DMS53 (cell line): ENCODE measurements around the gene DRG1.
"Not testable (repeated sequence)": the region's sequence is repeated elsewhere in the genome, so short reads cannot be mapped to it uniquely, and the experiment has no call there.

Experiments
- DNase-seq: peaks from one replicate; lab custom pipeline; 2025; lab: John Stamatoyannopoulos, UW

The DRG1 gene

GRCh38 chr22:31399211-31400022 lies at the start of gene DRG1:
Gene DRG1, plus strand, starts transcription at chr22:31399604. Its CDS starts 80 bp downstream, at chr22:31399684.
- DNase-seq, result peak; percentile 90

- DNase-seq, result no peak
These were observed 49.4 kb upstream of the DRG1 start for GRCh38 chr22:31349960-31350359.

- DNase-seq, result peak; percentile 90
These were observed 49.0 kb upstream of the DRG1 start for GRCh38 chr22:31350410-31350863.

- DNase-seq, result no peak
These were observed 44.9 kb upstream of the DRG1 start for GRCh38 chr22:31354515-31354914.

GRCh38 chr22:31360029-31360428 lies 39.4 kb upstream of the DRG1 start:
- no peak for DNase-seq

GRCh38 chr22:31361743-31362142 lies 37.7 kb upstream of the DRG1 start:
- DNase-seq, result no peak

- no peak for DNase-seq
These were observed 35.4 kb upstream of the DRG1 start for GRCh38 chr22:31363885-31364465.

- DNase-seq, result no peak
These were observed 32.0 kb upstream of the DRG1 start for GRCh38 chr22:31367426-31367825.

GRCh38 chr22:31377612-31378011 lies 21.8 kb upstream of the DRG1 start:
- no peak for DNase-seq

GRCh38 chr22:31378123-31378522 lies 21.3 kb upstream of the DRG1 start:
- no peak for DNase-seq

GRCh38 chr22:31378651-31379050 lies 20.8 kb upstream of the DRG1 start:
- not testable (repeated sequence) for DNase-seq

- no peak for DNase-seq
These were observed 5.5 kb upstream of the DRG1 start for GRCh38 chr22:31393893-31394292.

- no peak for DNase-seq
These were observed 5.1 kb upstream of the DRG1 start for GRCh38 chr22:31394326-31394725.

- no peak for DNase-seq
These were observed 1.2 kb upstream of the DRG1 start for GRCh38 chr22:31398231-31398630.

- peak; percentile 15 for DNase-seq
These were observed 606 bp downstream of the DRG1 start for GRCh38 chr22:31400023-31400397.

- DNase-seq, result not testable (repeated sequence)
These were observed 2.9 kb downstream of the DRG1 start for GRCh38 chr22:31402350-31402749.

GRCh38 chr22:31425331-31426050 lies 26.1 kb downstream of the DRG1 start:
- DNase-seq, result no peak

- no peak for DNase-seq
These were observed 32.5 kb downstream of the DRG1 start for GRCh38 chr22:31431950-31432349.

GRCh38 chr22:31436132-31436531 lies 36.7 kb downstream of the DRG1 start:
- no peak for DNase-seq

- no peak for DNase-seq
These were observed 40.4 kb downstream of the DRG1 start for GRCh38 chr22:31439808-31440207.

GRCh38 chr22:31440681-31441080 lies 41.3 kb downstream of the DRG1 start:
- DNase-seq, result no peak

GRCh38 chr22:31441652-31442051 lies 42.2 kb downstream of the DRG1 start:
- DNase-seq, result no peak
